SK-N-SH (cell line): ENCODE measurements around the gene SHROOM3. TPM values are rescaled to one million over a fixed set of nuclear protein-coding genes. Genes with fewer than 3 reads are reported as not detected.

Experiments
- CTCF ChIA-PET: fragments of 300-600, 350-600 bp; formaldehyde crosslinking; extraction: SDS; loops from one replicate; lab custom pipeline; 2021; lab: Yijun Ruan, JAX
- POLR2A ChIA-PET: fragments of 350-600 bp; sonication (Branson Sonifier 250); formaldehyde crosslinking; extraction: SDS; loops from one replicate; lab custom pipeline; 2020; ENCODE audit warnings: antibody characterized with exemption, inconsistent platforms; lab: Yijun Ruan, JAX
- DNase-seq: peaks from one replicate; pipeline ENCODE4 v3.0.0; 2012
- H2AFZ ChIP-seq: fragments of 200-600 bp; sonication (generic); 2 replicates; pipeline ENCODE4 v1.8.1; 2016; ENCODE audit warnings: antibody characterized with exemption, mild to moderate bottlenecking, low read depth
- H3F3A ChIP-seq: fragments of 200-600 bp; sonication (generic); replicated peaks from 2 replicates; pipeline ENCODE3; 2016; ENCODE audit warnings: antibody characterized with exemption, mild to moderate bottlenecking; ENCODE audit not compliant: insufficient read depth
- H3K27ac ChIP-seq, 2 experiments: fragments of 200-500 bp in 1 of 2; fragments of 200-600 bp in 1 of 2; sonication (Bioruptor generic) in 1 of 2; sonication (generic), shearing (Covaris generic) in 1 of 2; 2 replicates each; pipeline versions ENCODE4 v1.5.1 to v1.6.1; 2014 to 2016; ENCODE audit warnings: low read depth in 2 of 2, inconsistent platforms in 1 of 2, low read length in 1 of 2, mild to moderate bottlenecking in 1 of 2, mixed read lengths in 1 of 2
- H3K27me3 ChIP-seq: fragments of 200-600 bp; sonication (generic), shearing (Covaris generic); 2 replicates; pipeline ENCODE4 v1.6.1; 2016; ENCODE audit warnings: mixed run types; ENCODE audit not compliant: insufficient read depth
- H3K36me3 ChIP-seq, 2 experiments: fragments of 200-500 bp in 1 of 2; fragments of 200-600 bp in 1 of 2; sonication (Bioruptor generic) in 1 of 2; sonication (generic) in 1 of 2; replicated peaks in 1 of 2; 2 replicates each; pipeline versions ENCODE3 to v1.5.1; 2014 to 2016; ENCODE audit warnings: low read length in 1 of 2, mild to moderate bottlenecking in 1 of 2; ENCODE audit not compliant: insufficient read depth in 2 of 2, control insufficient read depth in 1 of 2
- H3K4me1 ChIP-seq, 2 experiments: fragments of 200-500 bp in 1 of 2; fragments of 200-600 bp in 1 of 2; sonication (Bioruptor generic) in 1 of 2; sonication (generic), shearing (Covaris generic) in 1 of 2; 2 replicates each; pipeline versions ENCODE4 v1.5.1 to v1.6.1; 2014 to 2016; ENCODE audit warnings: low read depth in 1 of 2, low read length in 1 of 2, mixed run types in 1 of 2; ENCODE audit not compliant: insufficient read depth in 2 of 2, control insufficient read depth in 1 of 2
- H3K4me2 ChIP-seq: fragments of 200-600 bp; sonication (generic), shearing (Covaris generic); 2 replicates; pipeline ENCODE4 v1.6.1; 2017; ENCODE audit warnings: mixed run types
- H3K4me3 ChIP-seq, 2 experiments: fragments of 200-500 bp in 1 of 2; fragments of 200-600 bp in 1 of 2; sonication (Bioruptor generic) in 1 of 2; sonication (generic), shearing (Covaris generic) in 1 of 2; 2 replicates each; pipeline versions ENCODE4 v1.5.1 to v1.8.1; 2014 to 2016; ENCODE audit warnings: low read depth in 2 of 2, inconsistent platforms in 1 of 2, low read length in 1 of 2, mild to moderate bottlenecking in 1 of 2, mixed read lengths in 1 of 2, moderate library complexity in 1 of 2
- H3K79me2 ChIP-seq: fragments of 200-600 bp; sonication (generic); 2 replicates; pipeline ENCODE4 v1.8.1; 2017; ENCODE audit warnings: mild to moderate bottlenecking; ENCODE audit not compliant: insufficient read depth
- H3K9ac ChIP-seq: fragments of 200-600 bp; sonication (generic); 2 replicates; pipeline ENCODE4 v1.6.1; 2017; ENCODE audit warnings: mixed run types
- H3K9me2 ChIP-seq: fragments of 200-600 bp; sonication (generic); 2 replicates; pipeline ENCODE4 v1.6.1; 2017; ENCODE audit warnings: mixed run types
- H3K9me3 ChIP-seq: fragments of 200-600 bp; sonication (generic); 2 replicates; pipeline ENCODE4 v1.6.1; 2017; ENCODE audit warnings: mixed run types, mild to moderate bottlenecking, moderate library complexity
- H4K20me1 ChIP-seq: fragments of 200-600 bp; sonication (generic); 2 replicates; pipeline ENCODE4 v1.6.1; 2017; ENCODE audit warnings: mild to moderate bottlenecking, mixed run types; ENCODE audit not compliant: insufficient read depth
- CHD2 ChIP-seq: fragments of 150-350 bp; IDR thresholded peaks from 2 replicates; pipeline ENCODE4 v1.6.1; 2018; ENCODE audit warnings: low read length; ENCODE audit not compliant: partially characterized antibody
- EP300 ChIP-seq, 2 experiments: IDR thresholded peaks; 2 replicates each; pipeline versions ENCODE4 v1.4.0 to v1.6.1; 2012; ENCODE audit warnings: borderline replicate concordance in 1 of 2, low read depth in 1 of 2, low read length in 1 of 2
- FOXM1 ChIP-seq: IDR thresholded peaks from 2 replicates; pipeline ENCODE4 v1.4.0; 2012; ENCODE audit warnings: low read depth, mild to moderate bottlenecking
- GABPA ChIP-seq: IDR thresholded peaks from 2 replicates; pipeline ENCODE4 v1.4.0; 2012; ENCODE audit warnings: low read depth, mild to moderate bottlenecking
- JUND ChIP-seq: IDR thresholded peaks from 2 replicates; pipeline ENCODE4 v1.4.0; 2012
- NFIC ChIP-seq: IDR thresholded peaks from 2 replicates; pipeline ENCODE4 v1.4.0; 2012; ENCODE audit warnings: borderline replicate concordance
- RAD21 ChIP-seq: IDR thresholded peaks from 2 replicates; pipeline ENCODE4 v1.6.1; 2012; ENCODE audit warnings: mild to moderate bottlenecking, low read length
- RXRA ChIP-seq: IDR thresholded peaks from 2 replicates; pipeline ENCODE4 v1.4.0; 2012; ENCODE audit warnings: low read depth, mild to moderate bottlenecking, borderline replicate concordance
- SIN3A ChIP-seq: IDR thresholded peaks from 2 replicates; pipeline ENCODE4 v1.6.1; 2012; ENCODE audit warnings: low read depth, mild to moderate bottlenecking, low read length, moderate library complexity, borderline replicate concordance
- SMC3 ChIP-seq: IDR thresholded peaks from 2 replicates; pipeline ENCODE4 v1.6.1; 2012; ENCODE audit warnings: low read depth, low read length, improper control_type of control experiment
- TCF12 ChIP-seq: IDR thresholded peaks from 2 replicates; pipeline ENCODE4 v1.4.0; 2012
- WGBS: methylation state at CpG from one replicate; pipeline ENCODE4 v1.1.6; 2017; ENCODE audit warnings: low lambda C conversion rate; 5-methylcytosine and 5-hydroxymethylcytosine counted together
- polyA plus RNA-seq, 3 experiments: library from polyadenylated mRNA; depleted of rRNA; stranded (reverse); fragments of >200 nt; gene quantifications; 2 replicates each; pipeline ENCODE4 v1.2.3, GENCODE V29; 2012
- TF ChIP-seq, protein P1 (sequence below): IDR thresholded peaks from 2 replicates; pipeline ENCODE4 v1.4.0; 2012; ENCODE audit warnings: low read depth
- TF ChIP-seq, protein P2 (sequence below): fragments of 200-600 bp; sonication (generic); IDR thresholded peaks from 2 replicates; pipeline ENCODE4 v1.6.1; 2017; ENCODE audit warnings: antibody characterized with exemption, mild to moderate bottlenecking, moderate library complexity

The SHROOM3 gene
- polyA plus RNA-seq, 1 of the 3 experiments (the other 2 are of a cell fraction) = 4.3 TPM

DNA sequence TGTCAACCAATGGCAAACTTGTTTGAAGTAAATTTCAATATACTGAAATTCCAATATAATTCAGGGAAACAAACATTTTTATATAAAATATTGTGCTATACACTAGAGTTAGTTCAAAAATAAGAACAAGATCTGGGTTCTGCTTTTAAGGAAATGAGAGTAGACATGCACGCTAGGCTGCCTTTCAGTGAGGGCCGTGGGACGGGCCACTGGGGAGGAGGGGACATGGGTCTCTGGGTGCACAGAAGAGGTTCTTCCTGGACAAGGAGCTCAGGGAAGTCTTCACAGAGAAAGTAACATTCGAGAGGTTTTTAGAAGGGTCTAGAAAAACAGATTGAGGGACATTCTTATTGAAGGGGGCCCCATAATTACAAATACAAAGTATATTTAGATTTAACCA, 64.4 kb downstream of the SHROOM3 start:
- POLR2A ChIA-PET = no interaction called here
- H3F3A ChIP-seq = no peaks in the 10 kb centered on the region

DNA sequence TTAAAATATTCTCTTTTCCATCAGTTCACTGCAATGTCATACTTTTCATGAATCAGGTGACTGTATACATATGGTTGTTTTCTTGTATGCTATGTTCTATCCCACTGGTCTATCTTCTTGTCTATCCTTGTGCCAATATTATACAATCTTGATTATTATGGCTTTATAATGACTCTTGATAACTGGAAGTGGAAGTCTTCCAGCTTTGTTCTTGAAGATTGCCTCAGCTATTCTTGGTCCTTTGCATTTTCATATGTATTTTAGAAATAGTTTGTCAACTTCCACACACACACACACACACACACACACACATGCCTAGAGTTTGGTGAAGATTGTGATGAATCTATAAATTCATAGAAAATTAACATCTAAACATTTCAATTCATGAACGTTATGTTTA, 67.9 kb downstream of the SHROOM3 start:
- POLR2A ChIA-PET = no interaction called here
- Histone ChIP-seq H4K20me1 (no peaks in the 10 kb centered on the region), H3K36me3 (no peaks in the 10 kb centered on the region), H3K27me3 (no peaks in the 10 kb centered on the region; the same call in 1 of the 2 replicates), H3K4me3 (no peak overlapping the region)
- 79% methylated on average over 1 of the region's 1 CpG for WGBS
- DNase-seq = no peak
- TF ChIP-seq, protein P1, sequence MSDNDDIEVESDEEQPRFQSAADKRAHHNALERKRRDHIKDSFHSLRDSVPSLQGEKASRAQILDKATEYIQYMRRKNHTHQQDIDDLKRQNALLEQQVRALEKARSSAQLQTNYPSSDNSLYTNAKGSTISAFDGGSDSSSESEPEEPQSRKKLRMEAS = no peak
- no peak for TF ChIP-seq RXRA
- TF ChIP-seq NFIC = no peak
- TF ChIP-seq SIN3A = no peak
- no peak for TF ChIP-seq TCF12
- TF ChIP-seq EP300 (IDR thresholded peaks at IDR 0.05; ENCODE audit: borderline replicate concordance in 1 of 2, low read depth in 1 of 2, low read length in 1 of 2) = no peak
- no peak for TF ChIP-seq FOXM1
- no peak for TF ChIP-seq JUND
- no peak for TF ChIP-seq GABPA
- TF ChIP-seq, all 33 proteins: peak for 0
- Histone ChIP-seq H3K27ac (no peak overlapping the region), H3K4me1 (no peaks in the 10 kb centered on the region; a peak in 1 of 4 replicates), H3K9ac (no peak overlapping the region), H2AFZ (no peak overlapping the region), H3K9me2 (no peaks in the 10 kb centered on the region), H3K79me2 (no peaks in the 10 kb centered on the region), H3K4me2 (no peak overlapping the region), H3F3A (peaks cover 5% of the 10 kb centered on the region), H3K9me3 (no peaks in the 10 kb centered on the region)
- CTCF ChIA-PET = interaction anchor here (1.3 to 10.0 kb wide), 2 partner anchors 8 to 69 kb away, joined by 7 to 192 read pairs; partner anchors contain the start of gene SHROOM3

More for the DNA sequence above, 64.4 kb downstream of the SHROOM3 start:
- no peaks in the 10 kb centered on the region for H3K9me3 ChIP-seq
- no peak overlapping the region for H3K27ac ChIP-seq
- H3K4me3 ChIP-seq = no peak overlapping the region
- no peaks in the 10 kb centered on the region for H3K79me2 ChIP-seq
- no peak overlapping the region for H3K9ac ChIP-seq
- H3K9me2 ChIP-seq = no peaks in the 10 kb centered on the region
- TF ChIP-seq CHD2 = no peak
- TF ChIP-seq, all 33 proteins: peak for 0
- no peaks in the 10 kb centered on the region for H3K36me3 ChIP-seq
- no peak overlapping the region for H3K4me2 ChIP-seq
- no peak for DNase-seq
- no peaks in the 10 kb centered on the region; a peak in 1 of 4 replicates for H3K4me1 ChIP-seq
- H4K20me1 ChIP-seq = no peaks in the 10 kb centered on the region
- CTCF ChIA-PET = interaction anchor here (1.3 to 10.0 kb wide), 5 partner anchors 15 to 320 kb away, joined by 4 to 192 read pairs (median 5); partner anchors contain the start of genes SHROOM3 and STBD1
- H2AFZ ChIP-seq = no peak overlapping the region
- WGBS = 62% methylated on average over 4 of the region's 4 CpGs
- peaks cover 5% of the 10 kb centered on the region; the same call in 1 of the 2 replicates for H3K27me3 ChIP-seq

DNA sequence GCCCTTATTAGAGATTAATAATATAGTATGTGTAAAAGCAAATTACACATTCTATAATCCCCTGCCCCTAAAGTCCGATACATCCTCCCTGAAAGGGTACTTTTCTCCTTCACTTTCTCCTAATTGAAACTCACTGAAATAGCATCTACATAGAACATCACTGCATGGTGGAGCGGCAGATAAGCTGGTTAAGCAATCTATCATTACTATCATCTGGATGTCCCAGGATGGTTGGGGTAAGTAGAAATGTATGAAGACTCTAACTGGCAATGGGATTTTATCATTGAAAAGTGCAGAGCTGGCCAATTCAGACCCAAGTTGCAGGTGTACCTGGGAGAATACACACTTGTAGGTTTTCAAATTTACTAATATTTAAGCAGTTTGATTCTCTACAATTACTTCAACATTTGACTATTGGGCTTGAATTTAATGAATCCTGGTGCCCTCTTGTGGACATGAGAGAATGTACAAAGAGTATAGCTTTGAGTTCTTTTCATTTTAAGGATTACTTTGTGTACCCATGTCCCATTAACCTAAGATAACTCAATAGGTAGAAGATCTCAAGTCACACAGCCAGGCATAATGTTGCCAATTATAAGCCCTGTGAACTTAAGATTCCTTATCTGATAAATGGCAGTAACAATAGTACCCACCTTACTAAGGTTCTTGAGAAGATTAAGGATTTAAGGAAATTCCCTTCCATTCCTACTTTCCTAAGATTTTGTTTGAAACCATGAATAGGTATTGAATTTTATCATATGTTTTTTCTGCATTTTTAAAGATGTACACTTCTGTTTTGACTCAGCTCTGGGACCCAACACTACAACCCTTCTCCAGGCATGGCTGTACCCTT, 69.8 kb downstream of the SHROOM3 start:
- no peak overlapping the region for H3K4me2 ChIP-seq
- H3K79me2 ChIP-seq = no peaks in the 10 kb centered on the region
- H3K9me2 ChIP-seq = no peaks in the 10 kb centered on the region
- H4K20me1 ChIP-seq = no peaks in the 10 kb centered on the region
- no peaks in the 10 kb centered on the region; the same call in 1 of the 2 replicates for H3K27me3 ChIP-seq
- H3K27ac ChIP-seq = no peak overlapping the region
- H3K4me1 ChIP-seq = no peaks in the 10 kb centered on the region
- no peak overlapping the region for H2AFZ ChIP-seq
- H3K9me3 ChIP-seq = no peaks in the 10 kb centered on the region
- no peak overlapping the region; a peak in 1 of 4 replicates for H3K4me3 ChIP-seq
- no peaks in the 10 kb centered on the region for H3K36me3 ChIP-seq
- ChIA-PET POLR2A (no interaction called here), CTCF (interaction anchor here (0.6 to 10.0 kb wide), 70 partner anchors 8 to 699 kb away, joined by 3 to 192 read pairs (median 4); partner anchors contain the start of genes SHROOM3 and STBD1)
- 33% methylated on average over 2 of the region's 2 CpGs for WGBS
- peak; percentile 44 for DNase-seq
- H3K9ac ChIP-seq = no peak overlapping the region
- peak; percentile 79 for TF ChIP-seq RAD21
- TF ChIP-seq, protein P2, sequence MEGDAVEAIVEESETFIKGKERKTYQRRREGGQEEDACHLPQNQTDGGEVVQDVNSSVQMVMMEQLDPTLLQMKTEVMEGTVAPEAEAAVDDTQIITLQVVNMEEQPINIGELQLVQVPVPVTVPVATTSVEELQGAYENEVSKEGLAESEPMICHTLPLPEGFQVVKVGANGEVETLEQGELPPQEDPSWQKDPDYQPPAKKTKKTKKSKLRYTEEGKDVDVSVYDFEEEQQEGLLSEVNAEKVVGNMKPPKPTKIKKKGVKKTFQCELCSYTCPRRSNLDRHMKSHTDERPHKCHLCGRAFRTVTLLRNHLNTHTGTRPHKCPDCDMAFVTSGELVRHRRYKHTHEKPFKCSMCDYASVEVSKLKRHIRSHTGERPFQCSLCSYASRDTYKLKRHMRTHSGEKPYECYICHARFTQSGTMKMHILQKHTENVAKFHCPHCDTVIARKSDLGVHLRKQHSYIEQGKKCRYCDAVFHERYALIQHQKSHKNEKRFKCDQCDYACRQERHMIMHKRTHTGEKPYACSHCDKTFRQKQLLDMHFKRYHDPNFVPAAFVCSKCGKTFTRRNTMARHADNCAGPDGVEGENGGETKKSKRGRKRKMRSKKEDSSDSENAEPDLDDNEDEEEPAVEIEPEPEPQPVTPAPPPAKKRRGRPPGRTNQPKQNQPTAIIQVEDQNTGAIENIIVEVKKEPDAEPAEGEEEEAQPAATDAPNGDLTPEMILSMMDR = peak; percentile 83
- TF ChIP-seq NFIC = no peak
- TF ChIP-seq SMC3 = peak; percentile 66
- peaks cover 5% of the 10 kb centered on the region for H3F3A ChIP-seq
